Pancreas (tissue), 10 donors: ENCODE measurements around the gene SLC6A16. TPM values are rescaled to one million over a fixed set of nuclear protein-coding genes. Genes with fewer than 3 reads are reported as not detected.
A peak's percentile ranks its signal among the peaks of the same experiment; 100 is the strongest.
"Not testable (repeated sequence)": the region's sequence is repeated elsewhere in the genome, so short reads cannot be mapped to it uniquely, and the experiment has no call there.

Source experiments
- ATAC-seq, 4 donors: fragments of 200-7000 bp; cut with Tn5 transposase; one replicate each; pipeline versions ENCODE4 v1.8.0 to v1.9.1; 2020; ENCODE audit warnings: mild to moderate bottlenecking in 4 of 4, moderate library complexity in 4 of 4
- DNase-seq, 6 donors: peaks; one replicate each; pipeline ENCODE4 v3.0.0-alpha.2; 2020
- FAIRE-seq: peaks from 2 replicates; lab custom pipeline; 2012; peaks lifted over from hg19 to GRCh38; lab: Jason Lieb, UNC
- H3K27ac ChIP-seq, 4 donors: fragments of 200-600 bp; sonication (generic); 1 replicate in 3 of 4; 2 replicates in 1 of 4; pipeline versions ENCODE4 v1.5.0 to v1.8.0; 2020
- H3K27me3 ChIP-seq, 4 donors: fragments of 200-600 bp; one replicate each; pipeline ENCODE4 v1.8.0; 2021
- H3K36me3 ChIP-seq, 3 donors: fragments of 200-600 bp; sonication (generic) in 1 of 3; one replicate each; pipeline versions ENCODE4 v1.5.0 to v1.8.0; 2020 to 2021
- H3K4me1 ChIP-seq, 3 donors: fragments of 200-600 bp; one replicate each; pipeline ENCODE4 v1.8.0; 2021
- H3K4me3 ChIP-seq, 4 donors: fragments of 200-600 bp; sonication (generic) in 2 of 4; one replicate each; pipeline versions ENCODE4 v1.5.0 to v1.8.0; 2020 to 2021
- H3K9me3 ChIP-seq, 4 donors: fragments of 200-600 bp; one replicate each; pipeline ENCODE4 v1.8.0; 2021
- CTCF ChIP-seq, 4 donors: fragments of 200-600 bp; sonication (generic) in 3 of 4; IDR thresholded peaks; one replicate each; pipeline versions ENCODE4 v1.5.0 to v1.8.0; 2021; ENCODE audit warnings: antibody characterized with exemption in 4 of 4
- WGBS, 2 donors: extraction: QIAGEN DNeasy Blood & Tissue Kit; methylation state at CpG; one replicate each; pipeline ENCODE4 v1.1.7; 2013; 5-methylcytosine and 5-hydroxymethylcytosine counted together
- intact Hi-C, 3 donors: fragments of 100-400 bp; cut with DNase I; formaldehyde crosslinking; loops; one replicate each; pipeline versions ENCODE4 v1.11.1 to v1.14.2; 2022
- polyA plus RNA-seq, 2 donors: library from polyadenylated mRNA; stranded (reverse); fragments of 200-250 nt; gene quantifications; one replicate each; pipeline ENCODE4 v1.2.3, GENCODE V29; 2013
- total RNA-seq, 6 donors: library from RNA; stranded (reverse); fragmentation: NEBNext Ultra II Directional in 4 of 6; extraction: Animal tissue kit (Norgen Biotek cat#: 25700) in 4 of 6; gene quantifications; one replicate each; pipeline versions ENCODE4 v1.2.1 to v1.2.4, GENCODE V29; 2021 to 2023
- donor health status: healthy with polysubstance abuse.
- donor health status: DM: no; HTN: no; CAD: no; lungs with moderate emphysema.
- donor health status: DM: no; HTN: no; CAD: no.
- donor health status: control.
- donor health status: control.
- donor health status: Bipolar disorder and iron deficiency.
- donor health status: DM: yes; HTN: yes; CAD: no.
- donor health status: DM: no; HTN: no; CAD: no.
- donor health status: DM: no; HTN: no; CAD: no.
- donor health status: DM: yes; HTN: yes; CAD: no.

SLC6A16 gene
- total and polyA plus RNA-seq, 8 donors = 1.5 to 5.9 (median 3.2) TPM

- DNase-seq (peak in 1 of 6 donors; percentile 31), FAIRE-seq (no peak), ATAC-seq (peak; percentile 64 to 89 (median 83))
- WGBS, 2 donors = 69 to 73% methylated on average over 2 of the region's 2 CpGs
- Histone ChIP-seq H3K36me3 (peaks cover 0 to 7% (median 0%) of the 10 kb centered on the region in 3 donors), H3K27me3 (no peaks in the 10 kb centered on the region), H3K4me3 (no peak overlapping the region), H3K27ac (no peak overlapping the region), H3K9me3 (no peaks in the 10 kb centered on the region), H3K4me1 (no peaks in the 10 kb centered on the region)
- intact Hi-C loops = no loop called here
- TF ChIP-seq CTCF (IDR thresholded peaks at IDR 0.05) = no peak
These were observed 6.6 kb upstream of the SLC6A16 start for GRCh38 chr19:49331616-49332055.

GRCh38 chr19:49331187-49331586 lies 6.2 kb upstream of the SLC6A16 start:
- H3K36me3 ChIP-seq, FAIRE-seq: not testable (repeated sequence)
- WGBS, 2 donors = 95 to 99% methylated on average over 4 of the region's 4 CpGs

GRCh38 chr19:49328741-49329140 lies 3.8 kb upstream of the SLC6A16 start:
- ATAC-seq = no peak
- Histone ChIP-seq H3K27me3 (no peaks in the 10 kb centered on the region), H3K36me3 (peaks cover 0 to 7% (median 0%) of the 10 kb centered on the region in 3 donors), H3K4me1 (no peaks in the 10 kb centered on the region), H3K27ac (no peak overlapping the region), H3K4me3 (no peak overlapping the region), H3K9me3 (no peaks in the 10 kb centered on the region)
- intact Hi-C loops = no loop called here
- no peak for DNase-seq
- no peak for FAIRE-seq
- TF ChIP-seq CTCF (IDR thresholded peaks at IDR 0.05) = no peak
- 96 to 100% methylated on average over 2 of the region's 2 CpGs for WGBS, 2 donors

More at GRCh38 chr19:49331187-49331586, 6.2 kb upstream of the SLC6A16 start:
- intact Hi-C loops, H3K9me3 ChIP-seq, ATAC-seq, H3K4me1 ChIP-seq, H3K4me3 ChIP-seq, H3K27me3 ChIP-seq, H3K27ac ChIP-seq: not testable (repeated sequence)
- peak in 1 of 6 donors; percentile 4 for DNase-seq

- no peak for FAIRE-seq
- TF ChIP-seq CTCF (IDR thresholded peaks at IDR 0.05) = peak; percentile 23 to 55 (median 36)
These were observed 3.0 kb upstream of the SLC6A16 start for GRCh38 chr19:49327878-49328544.

GRCh38 chr19:49326165-49326704 lies 1.2 kb upstream of the SLC6A16 start:
- intact Hi-C loops = no loop called here
- DNase-seq = no peak
- no peaks in the 10 kb centered on the region for H3K27me3 ChIP-seq
- FAIRE-seq = no peak
- peaks cover 0 to 7% (median 0%) of the 10 kb centered on the region in 3 donors for H3K36me3 ChIP-seq
- H3K4me1 ChIP-seq = no peaks in the 10 kb centered on the region
- H3K9me3 ChIP-seq = no peaks in the 10 kb centered on the region
- no peak for TF ChIP-seq CTCF (IDR thresholded peaks at IDR 0.05)
- no peak overlapping the region for H3K27ac ChIP-seq
- no peak for ATAC-seq
- 89 to 94% methylated on average over 3 of the region's 3 CpGs for WGBS, 2 donors
- H3K4me3 ChIP-seq = no peak overlapping the region

More at GRCh38 chr19:49327878-49328544, 3.0 kb upstream of the SLC6A16 start:
- no peak overlapping the region for H3K4me3 ChIP-seq
- ATAC-seq (peak in 3 of 4 donors; percentile 58 to 66 (median 63)), DNase-seq (no peak)
- intact Hi-C loops = no loop called here
- H3K36me3 ChIP-seq = peaks cover 0 to 7% (median 0%) of the 10 kb centered on the region in 3 donors
- H3K27ac ChIP-seq = no peak overlapping the region
- H3K27me3 ChIP-seq = no peaks in the 10 kb centered on the region
- H3K9me3 ChIP-seq = no peaks in the 10 kb centered on the region
- 58 to 65% methylated on average over 2 of the region's 2 CpGs for WGBS, 2 donors
- H3K4me1 ChIP-seq = no peaks in the 10 kb centered on the region

GRCh38 chr19:49325756-49326155 lies 765 bp upstream of the SLC6A16 start:
- H3K27me3 ChIP-seq, DNase-seq, H3K27ac ChIP-seq, H3K4me3 ChIP-seq, H3K4me1 ChIP-seq, ATAC-seq, H3K36me3 ChIP-seq, FAIRE-seq, H3K9me3 ChIP-seq, intact Hi-C loops: not testable (repeated sequence)
- WGBS, 2 donors = 95 to 96% methylated on average over 13 of the region's 13 CpGs
